CD4-positive, alpha-beta T cell treated with Interleukin-17A for 4 hours (primary cell): ENCODE data around the gene PRKCA.

Source experiments
- DNase-seq: peaks from one replicate; pipeline ENCODE4 v3.0.0-alpha.2; 2020; ENCODE audit warnings: mixed read lengths

The PRKCA gene

DNA sequence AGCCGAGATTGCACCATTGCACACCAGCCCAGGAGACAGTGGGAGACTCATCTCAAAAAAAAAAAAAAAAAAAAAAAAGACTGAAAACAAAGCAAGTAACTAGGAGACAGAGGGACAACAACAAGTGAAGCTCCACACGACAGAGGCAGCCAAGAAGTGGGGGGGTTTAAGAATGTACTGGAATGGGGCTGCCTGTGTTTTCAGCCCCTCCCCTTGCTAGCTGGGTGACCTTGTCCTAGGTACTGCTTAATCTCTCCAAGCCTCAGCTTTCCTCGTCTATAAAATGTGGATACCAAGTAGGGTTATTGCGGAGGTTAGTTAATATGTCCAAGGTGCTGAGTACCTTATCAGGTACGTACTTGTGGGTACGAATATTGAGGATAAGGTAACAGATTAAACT lies 368.7 kb downstream of the PRKCA start:
- no peak for DNase-seq

- DNase-seq: peak; percentile 66
Observed at GRCh38 chr17:66673668-66674276, 371.4 kb downstream of the PRKCA start.

- no peak for DNase-seq
Observed at GRCh38 chr17:66675273-66675990, 373.0 kb downstream of the PRKCA start.

- DNase-seq: no peak
Observed at GRCh38 chr17:66675991-66676371, 373.6 kb downstream of the PRKCA start.

DNA sequence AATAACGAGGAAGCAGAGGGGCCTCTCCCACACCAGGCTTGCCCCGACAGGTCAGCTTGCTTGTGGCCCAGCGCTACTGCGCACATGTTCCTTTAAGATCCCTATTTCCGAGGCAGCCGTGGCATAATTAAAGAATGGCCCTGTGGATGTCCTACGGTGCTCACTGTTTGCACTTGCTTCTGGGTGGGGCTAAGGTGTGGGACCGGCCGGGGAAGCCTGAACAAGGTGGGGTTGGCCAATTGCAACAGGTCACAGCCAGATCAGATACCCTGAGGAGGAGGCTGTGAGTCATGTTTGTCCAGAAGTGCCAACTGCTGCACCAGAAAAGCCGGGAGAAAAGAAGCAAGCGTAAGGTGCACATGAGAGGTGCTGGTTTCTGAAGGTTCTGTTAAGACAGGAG lies 374.0 kb downstream of the PRKCA start:
- no peak for DNase-seq

- DNase-seq: no peak
Observed at GRCh38 chr17:66677201-66677981, 375.0 kb downstream of the PRKCA start.

- no peak for DNase-seq
Observed at GRCh38 chr17:66678061-66678460, 375.6 kb downstream of the PRKCA start.

DNA sequence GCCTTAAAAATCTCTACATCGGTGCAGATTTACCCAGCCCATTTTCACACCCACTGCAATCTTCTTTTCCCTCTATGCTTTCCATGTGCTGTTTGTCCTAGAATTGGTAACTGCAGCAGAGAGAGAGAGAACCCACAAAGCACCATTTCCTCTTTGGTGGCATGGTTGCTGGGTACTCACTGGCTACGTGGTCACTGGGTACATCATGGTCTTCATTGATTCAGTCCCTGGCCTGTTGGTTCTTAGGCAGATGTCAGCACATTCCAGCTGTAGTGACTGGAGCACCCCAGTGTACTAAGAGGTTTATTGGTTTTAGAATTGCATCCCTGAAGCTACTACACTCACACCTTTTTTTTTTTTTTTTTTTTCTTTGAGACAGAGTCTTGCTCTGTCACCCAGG lies 376.4 kb downstream of the PRKCA start:
- DNase-seq: no peak

- DNase-seq: no peak
Observed at GRCh38 chr17:66679631-66680517, 377.5 kb downstream of the PRKCA start.

- DNase-seq: no peak
Observed at GRCh38 chr17:66682283-66682682, 379.9 kb downstream of the PRKCA start.

- DNase-seq: no peak
Observed at GRCh38 chr17:66684261-66684660, 381.8 kb downstream of the PRKCA start.

GRCh38 chr17:66684731-66685130 lies 382.3 kb downstream of the PRKCA start:
- DNase-seq: no peak

GRCh38 chr17:66686601-66687000 lies 384.2 kb downstream of the PRKCA start:
- no peak for DNase-seq

GRCh38 chr17:66687570-66688284 lies 385.3 kb downstream of the PRKCA start:
- no peak for DNase-seq

- no peak for DNase-seq
Observed at GRCh38 chr17:66689221-66689620, 386.8 kb downstream of the PRKCA start.

DNA sequence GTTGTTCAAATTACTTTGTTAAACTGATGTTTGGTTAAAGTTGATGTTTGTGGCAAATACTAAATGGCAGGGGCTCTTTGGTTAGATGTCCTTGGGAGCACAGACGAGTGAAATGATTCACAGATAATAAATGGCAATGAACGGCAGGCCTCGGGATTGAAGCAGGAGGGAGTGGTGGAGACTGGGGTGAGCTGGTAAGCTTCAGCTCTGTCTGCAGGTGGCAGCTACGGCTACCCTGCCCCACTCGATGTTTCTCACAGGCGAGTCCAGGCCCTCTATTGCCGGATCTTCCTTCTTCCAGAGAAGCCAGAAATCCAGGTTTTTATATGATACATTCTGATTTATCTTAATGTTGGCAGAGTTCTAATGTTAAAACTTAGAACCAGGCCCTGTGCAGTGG lies 387.8 kb downstream of the PRKCA start:
- no peak for DNase-seq

GRCh38 chr17:66691644-66692420 lies 389.4 kb downstream of the PRKCA start:
- no peak for DNase-seq

DNA sequence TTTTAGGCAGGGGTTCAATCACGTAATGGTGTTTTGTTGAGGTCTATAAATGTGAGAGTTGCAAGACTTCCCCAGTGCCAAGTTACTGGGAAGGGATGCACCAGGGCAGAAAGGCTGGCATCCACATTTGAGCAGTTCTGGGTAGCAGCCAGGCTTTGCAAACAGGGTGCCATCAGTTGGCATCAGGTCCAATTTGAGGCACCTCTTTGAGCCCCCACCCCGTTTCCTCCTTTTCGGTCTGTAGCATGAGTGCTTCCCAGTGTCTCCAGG lies 389.9 kb downstream of the PRKCA start:
- DNase-seq: no peak

- no peak for DNase-seq
Observed at GRCh38 chr17:66695098-66695497, 392.7 kb downstream of the PRKCA start.

- no peak for DNase-seq
Observed at GRCh38 chr17:66698270-66698669, 395.9 kb downstream of the PRKCA start.

DNA sequence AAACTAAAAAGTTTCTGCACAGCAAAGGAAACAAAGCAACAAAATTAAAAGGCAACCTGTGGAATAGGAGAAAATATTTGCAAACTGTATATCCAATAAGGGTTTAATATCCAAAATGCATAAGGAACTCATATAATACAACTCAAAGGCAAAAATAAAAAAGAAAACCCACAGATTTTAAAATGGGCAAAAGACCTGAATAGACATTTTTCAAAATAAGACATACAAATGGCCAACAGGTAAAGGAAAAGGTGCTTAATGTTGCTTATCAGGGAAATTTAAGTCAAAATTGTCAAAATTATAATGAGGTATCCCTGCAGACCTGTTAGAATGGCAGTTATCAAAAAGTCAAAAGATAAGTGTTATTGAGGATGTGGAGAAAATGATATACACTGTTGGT lies 399.0 kb downstream of the PRKCA start:
- DNase-seq: no peak
